Measurements from ENCODE around the gene CSMD2.

DNA sequence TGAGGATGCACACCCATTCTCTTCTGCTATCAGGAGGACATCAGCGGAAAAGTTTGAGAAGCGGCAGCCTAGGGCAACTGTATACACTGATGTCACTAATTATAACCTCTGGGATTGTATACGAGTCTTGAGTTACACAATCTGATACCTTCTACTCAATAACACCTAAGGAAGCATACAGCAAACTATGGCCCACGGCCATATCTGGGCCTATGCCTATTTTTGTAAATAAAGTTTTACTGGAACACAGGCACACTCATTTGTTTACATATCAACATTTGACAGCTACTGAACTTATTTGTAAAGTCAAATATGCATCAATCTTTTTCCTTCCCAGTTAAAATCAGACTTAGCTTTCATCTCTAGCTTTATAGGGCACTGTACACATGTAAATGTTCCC is 505.4 kb downstream of the CSMD2 start:
- TF ChIP-seq CEBPB (IDR thresholded peaks at IDR 0.05) = no peak
- TF ChIP-seq RAD21 (IDR thresholded peaks at IDR 0.05; ENCODE audit: low read depth) = no peak
